GM19099 (cell line): ENCODE measurements around the gene BCL7B.

Experiments
- POLR2A ChIP-seq: IDR thresholded peaks from 3 replicates; pipeline ENCODE4 v1.6.1; 2011; ENCODE audit warnings: low read depth; ENCODE audit not compliant: insufficient read length; ENCODE audit errors: extremely low read depth

Gene BCL7B

DNA sequence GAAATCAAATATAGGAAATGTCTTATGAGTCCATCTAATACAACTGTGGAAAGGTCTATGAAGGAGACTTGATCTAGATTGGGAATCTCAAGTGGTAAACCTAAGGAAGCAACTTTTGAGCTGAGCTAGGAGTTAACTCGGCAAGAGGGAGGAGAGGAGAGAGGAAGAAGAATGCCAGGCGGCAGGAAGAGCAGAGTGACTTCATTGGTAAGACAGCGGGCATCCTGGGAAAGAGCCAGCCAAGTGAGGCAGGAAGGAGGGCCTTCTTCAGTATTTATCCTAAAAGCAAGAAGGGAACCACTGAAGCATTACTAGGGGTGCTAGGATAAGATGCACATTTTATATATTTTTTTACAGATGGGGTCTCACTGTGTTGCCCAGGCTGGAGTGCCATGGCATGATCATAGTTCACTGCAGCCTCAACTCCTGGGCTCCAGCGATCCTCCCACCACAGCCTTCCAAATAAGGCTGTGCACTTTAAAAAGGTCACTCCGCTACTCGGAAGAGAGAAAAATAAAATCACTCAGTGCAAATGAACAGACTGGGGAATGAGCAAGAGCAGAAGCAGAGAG lies 2.0 kb downstream of the BCL7B start:
- no peak for TF ChIP-seq POLR2A

DNA sequence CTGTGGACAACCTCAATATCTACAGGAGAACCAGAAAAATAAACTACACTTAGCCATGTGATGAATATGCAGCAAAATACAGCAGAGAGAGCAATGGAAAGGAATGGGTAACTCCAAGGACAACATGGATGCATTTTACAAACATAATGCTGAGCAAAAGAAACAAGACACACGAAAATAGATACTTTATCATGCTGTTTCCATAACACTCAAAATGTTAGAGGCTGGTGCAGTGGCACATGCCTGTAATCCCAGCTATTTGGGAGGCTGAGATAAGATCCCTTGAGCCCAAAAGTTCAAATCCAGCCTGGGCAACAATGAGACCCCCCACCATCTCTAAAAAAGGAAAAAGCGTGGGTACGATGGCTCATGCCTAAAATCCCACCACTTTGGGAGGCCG lies 8.3 kb downstream of the BCL7B start:
- no peak for TF ChIP-seq POLR2A

DNA sequence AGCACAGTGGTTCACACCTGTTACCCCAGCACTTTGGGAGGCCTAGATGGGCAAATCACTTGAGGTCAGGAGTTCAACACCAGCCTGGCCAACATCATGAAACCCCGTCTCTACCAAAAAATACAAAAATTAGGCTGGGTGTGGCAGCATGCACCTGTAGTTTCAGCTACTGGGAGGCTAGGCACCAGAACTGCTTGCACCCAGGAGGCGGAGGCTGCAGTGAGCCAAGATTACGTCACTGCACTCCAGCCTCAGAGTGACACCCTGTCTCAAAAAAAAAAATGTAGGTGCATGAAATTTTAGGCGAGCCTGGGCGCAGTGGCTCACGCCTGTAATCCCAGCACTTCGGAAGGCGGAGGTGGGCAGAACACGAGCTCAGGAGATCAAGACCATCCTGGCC lies 9.6 kb downstream of the BCL7B start:
- TF ChIP-seq POLR2A = no peak

DNA sequence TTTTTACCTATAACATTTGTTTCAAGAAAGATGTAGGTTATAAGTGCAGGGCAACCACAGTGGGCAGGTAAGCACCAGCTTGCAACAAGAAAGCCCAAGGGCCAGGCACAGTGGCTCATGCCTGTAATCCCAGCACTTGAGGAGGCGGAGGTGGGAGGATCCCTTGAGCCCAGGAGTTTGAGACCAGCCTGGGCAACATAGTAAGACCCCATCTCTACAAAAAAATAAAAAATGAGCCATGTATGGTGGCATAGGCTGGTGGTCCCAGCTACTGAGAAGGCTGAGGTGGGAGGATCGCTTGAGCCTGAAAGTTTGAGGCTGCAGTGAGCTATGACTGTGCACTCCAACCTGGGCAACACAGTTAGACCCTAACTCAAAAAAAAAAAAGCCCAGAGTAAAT lies 12.8 kb downstream of the BCL7B start:
- no peak for TF ChIP-seq POLR2A

DNA sequence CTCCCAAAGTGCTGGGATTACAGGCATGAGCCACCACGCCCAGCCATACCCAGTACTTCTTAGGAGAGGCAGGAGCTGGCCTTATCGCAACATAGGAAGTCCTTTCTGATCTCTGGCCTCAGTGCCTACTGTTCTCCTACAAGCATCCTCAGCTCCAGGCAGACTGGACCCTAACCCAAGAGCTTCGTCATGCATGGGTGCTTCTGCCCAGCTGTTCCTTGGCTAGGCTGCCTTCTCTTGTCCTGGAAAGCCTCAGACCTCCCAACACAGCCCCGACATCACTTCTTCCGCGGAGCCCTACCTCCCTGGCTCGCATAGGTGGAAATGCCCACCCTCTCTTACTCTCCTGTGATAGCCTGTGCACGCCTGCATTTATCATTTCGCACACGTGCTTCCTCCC lies 15.8 kb downstream of the BCL7B start:
- TF ChIP-seq POLR2A = no peak

DNA sequence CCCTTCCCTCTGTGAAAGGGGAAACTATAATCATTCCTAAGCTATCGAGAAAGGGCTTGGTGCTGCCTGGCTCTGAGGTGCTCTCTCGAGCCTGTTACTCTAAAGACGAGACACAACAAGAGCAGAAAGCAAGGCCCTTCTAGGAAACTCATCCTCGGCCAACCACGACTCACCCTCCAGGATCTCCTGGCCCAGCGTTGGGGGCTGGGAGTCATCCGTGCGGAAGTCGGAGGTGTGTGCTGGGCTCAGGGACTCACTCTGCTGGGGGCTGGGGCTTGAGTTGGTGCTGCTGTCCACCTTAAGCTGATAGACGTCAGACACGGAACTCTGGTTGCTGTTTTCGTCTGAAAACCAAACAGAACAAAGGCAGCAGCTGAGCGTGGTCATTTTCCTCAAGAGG lies 17.8 kb downstream of the BCL7B start:
- no peak for TF ChIP-seq POLR2A

DNA sequence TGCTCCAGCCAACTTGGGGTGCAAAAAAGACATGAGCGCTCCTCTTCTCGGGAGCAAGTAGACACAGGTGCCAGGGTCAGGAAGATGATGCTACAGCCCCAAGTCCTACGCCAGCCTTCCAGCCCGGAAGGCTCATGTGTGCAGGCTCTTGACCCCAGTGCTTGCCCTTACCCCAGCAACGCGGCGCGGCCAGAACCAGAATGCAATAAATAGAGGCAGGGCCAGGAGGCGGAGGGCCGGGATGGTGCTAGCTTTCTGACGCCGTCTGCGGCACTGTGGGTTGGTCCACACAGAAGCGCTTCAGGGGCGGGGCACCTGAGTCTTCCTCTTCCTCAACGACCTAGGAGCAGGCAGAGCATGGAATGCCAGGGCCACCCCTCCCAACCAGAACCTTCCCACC lies 20.4 kb downstream of the BCL7B start:
- no peak for TF ChIP-seq POLR2A

DNA sequence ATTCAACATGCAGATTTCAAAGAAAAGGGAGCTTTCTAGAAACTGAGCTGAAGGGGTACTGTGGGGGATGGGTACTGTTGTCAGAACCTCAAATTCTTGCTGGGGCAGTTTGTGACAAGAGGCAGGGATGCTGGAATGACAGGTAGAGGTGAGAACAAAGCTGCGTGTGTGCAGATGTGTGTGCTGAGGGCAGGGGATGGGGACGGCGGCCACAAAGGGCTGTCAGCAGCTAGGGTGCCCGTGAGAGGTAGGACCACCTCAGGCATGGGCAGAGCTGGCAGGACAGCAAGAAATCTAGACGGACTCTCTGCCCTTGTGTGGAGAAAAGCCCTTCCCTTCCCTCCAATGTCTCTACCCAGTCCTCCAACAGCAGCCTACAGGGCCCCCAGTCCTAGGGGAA lies 21.0 kb downstream of the BCL7B start:
- TF ChIP-seq POLR2A = no peak

DNA sequence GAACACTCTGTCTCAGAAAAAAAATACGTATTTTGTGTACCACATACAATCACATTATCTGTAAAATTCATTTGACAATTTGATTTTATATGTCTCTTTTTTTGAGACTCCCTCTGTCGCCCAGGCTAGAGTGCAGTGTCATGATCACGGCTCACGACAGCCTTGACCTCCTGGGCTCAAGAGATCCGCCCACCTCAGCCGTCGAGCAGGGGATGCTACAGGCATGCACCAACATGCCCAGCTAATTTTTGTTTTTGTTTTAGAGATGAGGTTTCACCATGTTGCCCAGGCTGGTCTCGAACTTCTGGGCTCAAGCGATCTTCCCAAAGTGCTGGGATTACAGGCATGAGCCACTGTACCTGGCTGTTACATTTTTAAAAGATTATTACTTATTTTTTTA lies 23.7 kb downstream of the BCL7B start:
- TF ChIP-seq POLR2A = no peak

DNA sequence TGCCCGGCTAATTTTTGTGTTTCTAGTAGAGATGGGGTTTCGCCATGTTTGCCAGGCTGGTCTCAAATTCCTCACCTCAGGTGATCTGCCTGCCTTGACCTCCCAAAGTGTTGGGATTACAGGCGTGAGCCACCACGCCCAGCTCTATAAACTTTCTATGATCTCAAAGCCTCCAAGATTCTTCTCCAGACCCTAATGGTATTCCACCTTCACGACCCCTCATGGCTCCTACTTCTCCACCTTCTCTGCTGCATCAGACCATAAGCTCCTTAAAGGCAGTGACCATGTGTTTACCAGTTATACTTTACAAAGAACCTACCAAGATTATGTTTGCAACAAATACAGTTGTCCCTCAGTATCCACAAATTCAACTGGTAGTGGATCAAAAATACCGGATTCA lies 25.3 kb downstream of the BCL7B start:
- TF ChIP-seq POLR2A = no peak

DNA sequence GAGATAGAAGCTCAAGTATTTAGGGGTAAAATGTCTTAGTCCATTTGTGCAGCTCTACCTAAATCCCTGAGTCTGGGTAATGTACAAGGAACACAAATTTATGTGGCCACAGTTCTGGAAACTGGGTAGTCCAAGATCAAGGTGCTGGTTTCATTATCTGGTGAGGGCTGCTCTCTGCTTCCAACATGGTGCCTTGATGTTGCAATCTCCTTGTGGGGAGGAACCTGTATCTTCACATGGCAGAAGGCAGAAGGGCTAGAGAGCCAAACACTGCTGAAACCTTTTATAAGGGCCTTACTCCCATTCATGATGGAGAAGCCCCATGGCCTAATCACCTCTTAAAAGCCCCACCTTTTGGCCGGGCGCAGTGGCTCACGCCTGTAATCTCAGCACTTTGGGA lies 26.7 kb downstream of the BCL7B start:
- no peak for TF ChIP-seq POLR2A

DNA sequence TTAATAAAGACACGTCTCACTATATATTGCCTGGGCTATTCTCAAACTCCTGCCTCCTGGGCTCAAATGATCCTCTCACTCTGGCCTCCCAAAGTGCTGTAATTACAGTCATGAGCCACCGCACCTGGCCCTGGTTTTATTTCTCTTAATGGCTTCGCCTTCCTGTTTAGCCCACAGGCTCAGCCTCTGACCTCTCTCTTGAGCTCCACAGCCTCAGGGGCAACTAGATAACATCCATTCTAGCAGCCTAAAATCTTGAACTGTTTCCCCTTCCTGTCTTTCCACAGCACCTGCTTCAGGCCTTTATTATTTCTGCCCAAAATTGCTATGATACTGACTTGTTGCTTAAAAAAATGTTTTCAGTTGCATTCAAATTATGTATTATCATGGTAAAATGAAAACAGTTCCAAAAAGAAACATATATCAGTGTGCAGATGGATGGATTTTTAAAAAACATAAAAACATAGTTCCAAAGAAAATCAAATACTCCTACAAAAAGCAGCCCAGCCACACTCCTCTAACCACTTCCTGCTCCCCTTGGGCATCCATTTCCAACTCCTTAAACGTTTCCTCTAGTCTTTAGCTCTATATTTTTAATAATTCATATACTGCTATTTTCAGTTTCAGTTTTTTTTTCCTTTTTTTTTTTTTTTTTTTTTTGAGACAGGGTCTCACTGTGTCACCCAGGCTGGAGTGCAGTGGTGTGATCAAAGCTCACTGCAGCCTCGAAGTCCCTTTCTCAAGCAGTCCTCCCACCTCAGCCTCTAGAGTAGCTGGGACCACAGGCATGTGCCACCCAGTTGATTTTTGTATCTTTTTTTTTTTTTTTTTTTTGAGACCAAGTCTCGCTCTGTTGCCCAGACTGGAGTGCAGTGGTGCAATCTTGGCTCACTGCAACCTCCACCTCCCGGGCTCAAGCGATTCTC lies 30.3 kb downstream of the BCL7B start:
- TF ChIP-seq POLR2A = no peak

DNA sequence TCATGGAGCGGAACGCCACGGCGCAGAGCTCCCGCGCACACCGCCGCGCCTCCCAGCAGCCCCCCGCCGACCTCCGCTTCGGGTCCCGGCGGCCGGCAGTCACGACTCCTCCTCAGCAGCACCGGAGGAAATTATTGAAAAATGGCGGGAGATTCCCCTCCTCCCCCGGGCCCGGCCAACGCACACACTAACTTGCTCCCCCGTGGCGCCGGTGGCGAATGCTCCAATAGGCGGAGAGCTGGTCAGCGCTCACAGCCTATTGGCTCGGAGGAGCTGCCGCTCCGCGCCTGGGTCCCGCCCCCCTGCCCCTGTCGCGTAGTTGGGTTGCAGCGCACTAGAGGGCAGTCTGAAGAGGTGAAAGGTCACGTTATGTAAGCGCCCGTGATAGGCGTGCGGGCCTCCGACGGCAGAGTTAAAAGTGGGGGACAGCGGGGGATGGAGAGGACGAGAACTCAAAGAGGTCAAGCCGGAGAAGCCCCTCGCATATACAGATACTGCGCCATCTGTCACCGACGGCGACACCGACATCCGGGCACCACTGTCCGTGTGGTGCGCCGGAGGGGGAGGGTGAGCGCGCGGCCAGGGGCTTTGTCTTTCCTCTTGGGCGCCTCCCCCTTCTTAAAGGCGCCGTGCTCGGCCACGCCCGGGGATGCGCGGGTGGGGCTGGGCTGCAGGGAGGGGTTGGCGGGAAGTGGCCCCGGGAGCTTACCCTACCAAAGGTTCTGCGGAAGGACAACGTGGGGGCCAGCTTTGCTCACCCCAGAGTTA lies 35.2 kb downstream of the BCL7B start, which contains the start of gene BAZ1B:
BAZ1B (minus strand) TSS at position 189 of the 768 bp plus-strand sequence. CDS start 360 bp downstream, outside the sequence.
- peak; percentile 72 for TF ChIP-seq POLR2A

DNA sequence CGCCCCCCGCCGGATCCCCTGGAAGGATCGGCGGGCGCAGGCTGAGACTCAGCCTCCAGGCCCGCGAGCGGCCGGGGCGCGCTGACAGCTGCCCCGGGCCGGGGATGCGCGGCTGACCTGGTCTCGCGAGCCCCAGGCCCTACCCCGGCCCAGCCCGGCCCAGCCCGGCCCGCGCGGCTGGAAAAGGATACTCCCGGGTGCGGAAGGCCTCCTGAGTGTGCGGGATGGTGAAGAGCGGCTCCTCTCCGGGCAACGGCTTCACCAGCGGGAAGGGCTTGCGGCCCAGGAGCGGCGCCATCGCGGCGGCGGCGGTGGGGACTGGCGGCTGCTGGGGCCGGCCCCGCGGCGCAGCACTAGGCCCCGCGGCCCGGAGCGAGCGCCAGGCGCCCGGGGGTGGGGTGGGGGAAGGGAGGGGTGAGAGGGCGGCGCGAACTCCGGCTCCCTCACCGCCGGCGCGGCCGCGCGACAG lies 35.8 kb downstream of the BCL7B start:
- TF ChIP-seq POLR2A = peak; percentile 52
